Tracheal epithelial cell (primary cell): Measurements from ENCODE around the gene GSAP. TPM values are rescaled to one million over a fixed set of nuclear protein-coding genes. Genes with fewer than 3 reads are reported as not detected.

Experiments
- total RNA-seq: library from RNA; depleted of rRNA; stranded (reverse); fragments of >200 nt; gene quantifications from 2 replicates; pipeline ENCODE4 v1.2.1, GENCODE V29; 2014

Gene GSAP, protein sequence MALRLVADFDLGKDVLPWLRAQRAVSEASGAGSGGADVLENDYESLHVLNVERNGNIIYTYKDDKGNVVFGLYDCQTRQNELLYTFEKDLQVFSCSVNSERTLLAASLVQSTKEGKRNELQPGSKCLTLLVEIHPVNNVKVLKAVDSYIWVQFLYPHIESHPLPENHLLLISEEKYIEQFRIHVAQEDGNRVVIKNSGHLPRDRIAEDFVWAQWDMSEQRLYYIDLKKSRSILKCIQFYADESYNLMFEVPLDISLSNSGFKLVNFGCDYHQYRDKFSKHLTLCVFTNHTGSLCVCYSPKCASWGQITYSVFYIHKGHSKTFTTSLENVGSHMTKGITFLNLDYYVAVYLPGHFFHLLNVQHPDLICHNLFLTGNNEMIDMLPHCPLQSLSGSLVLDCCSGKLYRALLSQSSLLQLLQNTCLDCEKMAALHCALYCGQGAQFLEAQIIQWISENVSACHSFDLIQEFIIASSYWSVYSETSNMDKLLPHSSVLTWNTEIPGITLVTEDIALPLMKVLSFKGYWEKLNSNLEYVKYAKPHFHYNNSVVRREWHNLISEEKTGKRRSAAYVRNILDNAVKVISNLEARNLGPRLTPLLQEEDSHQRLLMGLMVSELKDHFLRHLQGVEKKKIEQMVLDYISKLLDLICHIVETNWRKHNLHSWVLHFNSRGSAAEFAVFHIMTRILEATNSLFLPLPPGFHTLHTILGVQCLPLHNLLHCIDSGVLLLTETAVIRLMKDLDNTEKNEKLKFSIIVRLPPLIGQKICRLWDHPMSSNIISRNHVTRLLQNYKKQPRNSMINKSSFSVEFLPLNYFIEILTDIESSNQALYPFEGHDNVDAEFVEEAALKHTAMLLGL
- total RNA-seq, result 9.2 and 9.8 TPM in 2 replicates

GRCh38 chr7:77415823-77416620, at the start of gene GSAP:
TSS of gene GSAP (minus strand) at chr7:77416349. CDS start at chr7:77416321, 28 bp downstream.

Other genes with a start within 250 kb of the GSAP start
- not detected in 2 replicates for gene FGL2, start 216.5 kb downstream of the GSAP start, total RNA-seq
- 33.5 and 43.6 TPM in 2 replicates for gene PTPN12, start 120.9 kb upstream of the GSAP start, total RNA-seq